GM21447 (cell line): Measurements from ENCODE around the gene ACTR10.

Source experiments
- ATAC-seq: cut with Tn5 transposase; IDR thresholded peaks from one replicate; pipeline ENCODE4 v1.9.1; 2021; ENCODE audit not compliant: unreplicated experiment

The ACTR10 gene

DNA sequence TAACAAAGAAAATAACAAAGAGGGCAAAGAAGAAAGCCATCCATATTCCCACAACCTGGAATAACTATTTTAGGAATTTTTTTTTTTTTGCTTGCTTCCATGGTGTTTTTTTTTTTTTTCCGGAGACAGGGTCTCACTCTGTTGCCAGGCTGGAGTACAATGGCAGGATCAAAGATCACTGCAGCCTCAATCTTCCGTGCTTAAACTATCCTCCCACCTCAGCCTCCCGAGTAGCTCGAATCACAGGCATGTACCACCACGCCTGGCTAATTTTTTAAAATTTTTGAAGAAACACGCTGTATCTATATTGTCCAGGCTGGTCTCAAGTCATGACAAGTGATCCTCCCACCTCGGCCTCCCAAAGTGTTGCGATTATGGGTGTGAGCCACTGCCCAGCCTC lies 78.2 kb downstream of the ACTR10 start:
- no peak for ATAC-seq

DNA sequence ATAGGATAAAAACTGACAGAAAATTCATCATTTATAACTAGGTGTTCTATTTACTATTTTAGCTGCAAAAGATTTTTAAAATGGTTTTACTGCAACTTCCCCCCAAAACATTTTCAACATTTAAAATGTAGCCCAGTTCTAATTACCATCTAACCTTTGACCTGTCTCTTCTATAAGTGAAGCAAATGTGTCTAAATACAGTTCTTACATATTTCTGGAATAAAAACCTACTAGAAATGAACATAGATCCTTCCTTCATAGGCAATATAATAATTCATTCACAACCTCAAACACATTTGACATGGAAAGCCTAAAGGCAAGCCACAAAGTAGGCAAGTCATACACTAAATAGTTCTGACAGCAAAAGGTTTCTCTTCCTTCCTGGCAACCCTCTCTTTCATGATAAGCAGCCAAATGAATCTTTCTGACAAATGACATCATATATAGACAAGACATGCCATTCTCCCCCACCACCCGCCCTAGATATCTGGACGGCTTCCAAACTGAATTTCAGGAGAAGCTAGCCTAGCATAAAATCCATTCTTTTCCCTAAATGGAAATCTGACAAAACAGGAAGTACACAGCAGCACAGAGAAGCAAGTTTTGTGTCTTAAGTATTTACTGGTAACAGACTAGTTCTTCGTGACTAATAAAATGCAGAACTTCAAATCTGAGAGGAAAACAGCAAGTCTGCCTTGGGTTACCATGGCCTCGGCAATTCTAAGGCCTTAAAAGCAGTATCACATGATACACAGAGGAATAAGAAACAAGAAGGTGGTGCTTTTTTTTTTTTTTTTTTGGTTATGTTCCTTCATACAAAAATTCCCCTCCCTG lies 81.2 kb downstream of the ACTR10 start:
- no peak for ATAC-seq

DNA sequence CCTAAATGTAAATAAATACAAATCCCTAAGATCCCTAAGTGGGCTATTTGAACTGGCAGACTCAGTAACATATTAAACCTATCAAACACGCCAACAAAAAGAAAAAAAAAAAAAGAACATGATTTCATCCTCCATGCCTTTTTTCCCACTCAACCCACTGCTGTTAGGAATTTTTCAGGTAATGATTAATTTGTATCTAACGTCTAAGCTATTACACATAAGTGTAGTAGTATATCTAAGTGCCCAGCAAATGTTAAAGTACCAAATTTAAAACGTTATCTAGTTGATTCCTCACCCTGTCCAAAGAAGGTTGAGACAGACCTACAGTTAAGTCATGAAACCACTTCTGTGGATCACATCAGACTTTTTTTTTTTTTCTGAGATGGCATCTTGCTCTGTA lies 82.0 kb downstream of the ACTR10 start:
- no peak for ATAC-seq

DNA sequence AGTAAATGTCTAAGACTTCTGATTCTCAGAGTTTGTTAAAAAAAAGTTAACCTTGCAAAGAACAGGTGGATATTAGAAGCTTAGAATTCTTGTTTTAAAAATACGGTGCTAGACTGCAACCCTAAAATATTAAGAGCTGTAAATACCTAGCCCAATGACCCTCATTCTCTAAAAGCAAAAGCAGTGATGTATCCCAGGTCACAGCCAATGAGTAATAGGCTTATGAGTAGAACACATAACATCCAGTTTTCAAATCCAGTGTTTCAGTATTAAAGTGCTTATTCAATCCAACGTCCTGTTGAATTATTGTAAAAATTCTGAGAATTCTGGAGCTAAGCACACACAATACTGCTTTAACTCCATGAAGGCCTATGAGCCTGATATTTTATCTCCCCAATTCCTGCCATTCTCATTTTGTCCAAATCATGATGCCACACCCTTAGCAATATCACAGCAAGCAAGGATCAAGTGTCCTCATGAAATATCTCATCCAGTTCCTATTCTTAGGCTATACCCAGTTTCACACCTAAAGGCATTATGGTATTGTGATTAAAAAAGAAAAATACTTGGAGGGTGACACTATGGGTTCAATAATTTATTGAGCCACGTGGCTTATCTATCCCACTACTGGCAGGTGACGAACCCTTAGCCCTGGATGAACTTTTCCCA lies 83.1 kb downstream of the ACTR10 start:
- no peak for ATAC-seq

DNA sequence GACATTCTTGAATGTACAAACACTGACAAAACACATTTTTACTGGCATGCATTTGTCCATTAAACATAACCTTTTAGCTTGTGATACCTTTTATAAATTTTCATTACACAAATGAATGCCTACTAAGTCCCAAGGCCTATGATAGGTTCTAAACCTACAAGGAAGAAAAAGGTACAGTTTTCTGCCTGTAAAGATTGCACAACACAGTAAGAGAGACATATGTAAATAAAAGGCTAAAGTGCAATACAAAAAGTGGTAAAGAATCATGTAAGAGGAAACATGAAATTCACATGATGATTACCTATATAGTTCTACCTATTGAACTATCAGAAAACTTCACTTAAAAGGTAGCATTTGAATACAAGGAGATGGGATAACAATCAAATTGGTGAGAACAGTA lies 83.8 kb downstream of the ACTR10 start:
- no peak for ATAC-seq

DNA sequence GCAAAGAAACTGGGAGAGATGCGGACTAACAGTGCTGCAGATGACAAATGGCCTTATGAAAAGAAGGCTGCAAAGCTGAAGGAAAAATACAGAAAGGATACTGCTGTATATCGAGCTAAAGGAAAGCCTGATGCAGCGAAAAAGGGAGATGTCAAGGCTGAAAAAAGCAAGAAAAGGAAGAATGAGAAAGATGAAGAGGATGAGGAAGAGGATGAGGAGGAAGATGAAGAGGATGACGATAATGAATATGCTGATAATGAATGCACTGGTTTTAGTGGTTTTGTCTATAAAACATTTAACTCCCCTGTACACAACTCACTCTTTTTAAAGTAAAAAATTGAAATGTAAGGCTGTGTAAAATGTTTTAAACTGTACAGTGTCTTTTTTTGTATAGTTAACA lies 85.2 kb downstream of the ACTR10 start:
- no peak for ATAC-seq
